DND-41 (cell line): Measurements from ENCODE around the gene LINC00237.

Experiments
- ATAC-seq: fragments of 200-7000 bp; cut with Tn5 transposase; 3 replicates; pipeline ENCODE4 v1.9.1; 2021; ENCODE audit warnings: low read depth; ENCODE audit not compliant: insufficient read depth
- DNase-seq: peaks from one replicate; pipeline ENCODE4 v3.0.0-alpha.2; 2020
- H2AFZ ChIP-seq: 2 replicates; pipeline ENCODE4 v1.6.0; 2012; ENCODE audit warnings: low read depth, low read length
- H3K27ac ChIP-seq: 2 replicates; pipeline ENCODE4 v1.5.1; 2012; ENCODE audit warnings: low read length, inconsistent platforms
- H3K27me3 ChIP-seq: fragments of 200-600 bp; sonication (generic); 2 replicates; pipeline ENCODE4 v1.6.0; 2012; ENCODE audit warnings: low read length, mild to moderate bottlenecking, inconsistent platforms; ENCODE audit not compliant: insufficient read depth, poor library complexity
- H3K36me3 ChIP-seq: 2 replicates; pipeline ENCODE4 v1.5.1; 2012; ENCODE audit warnings: low read length, inconsistent platforms; ENCODE audit not compliant: insufficient read depth
- H3K4me1 ChIP-seq: 2 replicates; pipeline ENCODE4 v1.5.1; 2012; ENCODE audit warnings: mild to moderate bottlenecking, low read length; ENCODE audit not compliant: insufficient read depth
- H3K4me2 ChIP-seq: 2 replicates; pipeline ENCODE4 v1.6.0; 2012; ENCODE audit warnings: mild to moderate bottlenecking, moderate library complexity, low read length, inconsistent platforms; ENCODE audit not compliant: insufficient read depth
- H3K4me3 ChIP-seq, 2 experiments: fragments of 200-600 bp in 1 of 2; shearing (Covaris generic) in 1 of 2; 2 replicates each; pipeline ENCODE4 v1.5.1; 2012 to 2016; ENCODE audit warnings: inconsistent platforms in 2 of 2, low read length in 2 of 2, mild to moderate bottlenecking in 2 of 2, low read depth in 1 of 2, moderate library complexity in 1 of 2
- H3K79me2 ChIP-seq: 2 replicates; pipeline ENCODE4 v1.6.0; 2012; ENCODE audit warnings: low read length, inconsistent platforms; ENCODE audit not compliant: insufficient read depth
- H3K9ac ChIP-seq: 2 replicates; pipeline ENCODE4 v1.6.0; 2012; ENCODE audit warnings: low read depth, mild to moderate bottlenecking, inconsistent platforms, low read length, moderate library complexity
- H3K9me3 ChIP-seq: 2 replicates; pipeline ENCODE4 v1.5.1; 2012; ENCODE audit warnings: low read length, moderate library complexity, mild to moderate bottlenecking, inconsistent platforms; ENCODE audit not compliant: insufficient read depth, severe bottlenecking
- H4K20me1 ChIP-seq: 2 replicates; pipeline ENCODE4 v1.6.0; 2012; ENCODE audit warnings: low read length; ENCODE audit not compliant: insufficient read depth
- EZH2 ChIP-seq: IDR thresholded peaks from 3 replicates; pipeline ENCODE4 v1.6.1; 2012; ENCODE audit warnings: borderline replicate concordance, low read depth, mild to moderate bottlenecking, moderate library complexity, low read length, inconsistent platforms; ENCODE audit not compliant: severe bottlenecking
- TF ChIP-seq, protein P1 (sequence below): IDR thresholded peaks from 2 replicates; pipeline ENCODE4 v1.5.1; 2012; ENCODE audit warnings: borderline replicate concordance, low read length, moderate library complexity, mild to moderate bottlenecking; ENCODE audit not compliant: poor library complexity, severe bottlenecking; ENCODE audit errors: extremely low read depth

LINC00237 gene

DNA sequence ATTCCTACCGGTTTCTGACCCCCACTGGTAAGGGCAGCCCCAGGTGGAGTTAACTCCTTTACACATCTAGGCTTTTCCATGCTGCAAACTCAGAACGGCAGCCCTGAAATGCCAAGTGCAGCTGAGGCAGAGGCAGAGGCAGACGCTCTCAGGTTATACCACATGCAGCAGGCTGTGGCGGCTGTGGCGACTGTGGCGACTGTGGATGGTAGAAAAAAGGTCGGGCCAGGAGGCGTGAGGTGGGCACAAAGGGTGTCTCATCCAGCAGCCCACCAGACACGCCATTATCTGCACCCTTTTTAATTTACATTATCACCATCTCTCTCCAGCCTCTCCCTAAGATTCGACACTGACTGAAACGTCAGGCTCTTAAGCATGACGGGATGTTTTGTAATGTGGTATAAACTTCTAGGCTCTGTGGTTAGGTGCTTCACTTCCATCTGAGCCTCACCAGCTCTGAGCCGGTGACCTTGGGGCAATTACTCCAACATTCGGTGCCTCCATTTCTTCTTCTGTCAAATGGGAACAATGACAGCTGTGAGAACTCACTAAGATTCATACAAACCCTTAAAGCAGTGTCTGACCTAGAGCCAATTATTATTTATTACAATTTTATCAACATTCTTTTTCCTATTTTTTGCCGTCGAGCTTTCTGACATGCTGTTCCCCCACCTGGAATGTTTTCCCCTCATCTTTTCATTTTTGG is 27.9 kb upstream of the LINC00237 start:
- TF ChIP-seq, protein P1, sequence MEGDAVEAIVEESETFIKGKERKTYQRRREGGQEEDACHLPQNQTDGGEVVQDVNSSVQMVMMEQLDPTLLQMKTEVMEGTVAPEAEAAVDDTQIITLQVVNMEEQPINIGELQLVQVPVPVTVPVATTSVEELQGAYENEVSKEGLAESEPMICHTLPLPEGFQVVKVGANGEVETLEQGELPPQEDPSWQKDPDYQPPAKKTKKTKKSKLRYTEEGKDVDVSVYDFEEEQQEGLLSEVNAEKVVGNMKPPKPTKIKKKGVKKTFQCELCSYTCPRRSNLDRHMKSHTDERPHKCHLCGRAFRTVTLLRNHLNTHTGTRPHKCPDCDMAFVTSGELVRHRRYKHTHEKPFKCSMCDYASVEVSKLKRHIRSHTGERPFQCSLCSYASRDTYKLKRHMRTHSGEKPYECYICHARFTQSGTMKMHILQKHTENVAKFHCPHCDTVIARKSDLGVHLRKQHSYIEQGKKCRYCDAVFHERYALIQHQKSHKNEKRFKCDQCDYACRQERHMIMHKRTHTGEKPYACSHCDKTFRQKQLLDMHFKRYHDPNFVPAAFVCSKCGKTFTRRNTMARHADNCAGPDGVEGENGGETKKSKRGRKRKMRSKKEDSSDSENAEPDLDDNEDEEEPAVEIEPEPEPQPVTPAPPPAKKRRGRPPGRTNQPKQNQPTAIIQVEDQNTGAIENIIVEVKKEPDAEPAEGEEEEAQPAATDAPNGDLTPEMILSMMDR, result no peak
- no peak for TF ChIP-seq EZH2
- no peaks in the 10 kb centered on the region for H3K79me2 ChIP-seq
- H3K9me3 ChIP-seq, result no peaks in the 10 kb centered on the region
- H2AFZ ChIP-seq, result no peak overlapping the region
- no peaks in the 10 kb centered on the region for H4K20me1 ChIP-seq
- H3K27ac ChIP-seq, result no peak overlapping the region
- no peak overlapping the region for H3K4me3 ChIP-seq
- no peak overlapping the region for H3K4me2 ChIP-seq
- DNase-seq (peak; percentile 20), ATAC-seq (peak; percentile 37; the same call in 1 of the 3 replicates)
- no peak overlapping the region for H3K9ac ChIP-seq
- no peaks in the 10 kb centered on the region for H3K27me3 ChIP-seq
- peaks cover 36% of the 10 kb centered on the region; the same call in 1 of the 2 replicates for H3K36me3 ChIP-seq
- no peaks in the 10 kb centered on the region for H3K4me1 ChIP-seq

GRCh38 chr20:21133404-21133803 is 27.2 kb upstream of the LINC00237 start:
- H3K36me3 ChIP-seq, result peaks cover 33% of the 10 kb centered on the region; the same call in 1 of the 2 replicates
- H3K9ac ChIP-seq, result no peak overlapping the region
- H3K4me1 ChIP-seq, result 0 out of 2 replicates have a peak, but pooled peaks cover under 1% of the 10 kb centered on the region
- H3K79me2 ChIP-seq, result 0 out of 2 replicates have a peak, but pooled peaks cover under 1% of the 10 kb centered on the region
- H4K20me1 ChIP-seq, result no peaks in the 10 kb centered on the region
- no peak overlapping the region for H3K4me2 ChIP-seq
- no peak for DNase-seq
- no peak overlapping the region for H3K27ac ChIP-seq
- no peak overlapping the region for H3K4me3 ChIP-seq
- no peaks in the 10 kb centered on the region for H3K27me3 ChIP-seq
- no peaks in the 10 kb centered on the region for H3K9me3 ChIP-seq
- ATAC-seq, result no peak
- no peak for TF ChIP-seq EZH2
- TF ChIP-seq, protein P1, result no peak
- H2AFZ ChIP-seq, result no peak overlapping the region

DNA sequence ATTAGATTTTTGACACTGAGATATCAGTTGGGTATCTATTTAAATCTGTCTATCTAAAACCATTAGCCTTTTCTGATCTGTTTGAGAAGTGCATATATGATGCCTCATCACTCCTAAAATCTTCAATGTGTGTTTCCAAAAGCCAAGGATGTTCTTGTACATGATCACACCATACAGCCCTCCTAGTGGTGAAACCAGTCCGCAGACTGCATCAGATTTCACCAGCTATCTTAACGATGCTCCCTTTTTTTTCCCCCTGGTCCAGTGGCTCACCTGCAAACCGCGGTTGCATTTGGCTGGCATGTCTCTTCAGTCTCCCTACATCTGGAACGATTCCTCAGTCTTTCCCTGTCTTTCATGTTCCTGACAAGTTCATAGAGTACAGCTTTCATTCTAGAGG is 23.7 kb upstream of the LINC00237 start:
- Histone ChIP-seq H3K4me3 (no peak overlapping the region), H3K27me3 (no peaks in the 10 kb centered on the region), H3K4me1 (peaks cover 27% of the 10 kb centered on the region), H4K20me1 (no peaks in the 10 kb centered on the region), H3K4me2 (no peak overlapping the region), H3K36me3 (peaks cover 15% of the 10 kb centered on the region), H3K9me3 (no peaks in the 10 kb centered on the region), H3K79me2 (peaks cover 21% of the 10 kb centered on the region), H2AFZ (no peak overlapping the region), H3K27ac (no peak overlapping the region), H3K9ac (no peak overlapping the region)
- TF ChIP-seq EZH2, result no peak
- TF ChIP-seq, protein P1, result peak; percentile 17
- DNase-seq, result no peak
- no peak for ATAC-seq
